HG03196 (cell line): ENCODE results near the gene ZNF583.
A peak's percentile ranks its signal among the peaks of the same experiment; 100 is the strongest.

ENCODE experiments used
- ATAC-seq: cut with Tn5 transposase; IDR thresholded peaks from one replicate; pipeline ENCODE4 v1.9.1; 2021; ENCODE audit not compliant: unreplicated experiment

The ZNF583 gene

GRCh38 chr19:56403764-56404704, at the start of gene ZNF583:
Gene ZNF583 (plus strand): TSS chr19:56404332. CDS start chr19:56407115, 2,783 bp downstream.
- ATAC-seq = peak; percentile 87

- ATAC-seq = no peak
These were observed 48.6 kb upstream of the ZNF583 start for GRCh38 chr19:56355517-56355916.

- ATAC-seq = no peak
These were observed 47.2 kb upstream of the ZNF583 start for GRCh38 chr19:56356944-56357343.

- ATAC-seq = no peak
These were observed 43.3 kb upstream of the ZNF583 start for GRCh38 chr19:56360841-56361240.

- ATAC-seq = no peak
These were observed 36.1 kb upstream of the ZNF583 start for GRCh38 chr19:56367829-56368711.

- ATAC-seq = no peak
These were observed 34.1 kb upstream of the ZNF583 start for GRCh38 chr19:56369886-56370676.

- no peak for ATAC-seq
These were observed 31.9 kb upstream of the ZNF583 start for GRCh38 chr19:56372281-56372680.

GRCh38 chr19:56377105-56377924, 26.8 kb upstream of the ZNF583 start:
- ATAC-seq = no peak

GRCh38 chr19:56383826-56384605, 20.1 kb upstream of the ZNF583 start:
- no peak for ATAC-seq

- peak; percentile 86 for ATAC-seq
These were observed 10.8 kb upstream of the ZNF583 start, which contains the start of gene ZNF582 for GRCh38 chr19:56393119-56394012. Gene ZNF582 (minus strand): TSS chr19:56393534. CDS start chr19:56391752, 1,782 bp downstream.

GRCh38 chr19:56398809-56399208, 5.3 kb upstream of the ZNF583 start:
- ATAC-seq = no peak

GRCh38 chr19:56400485-56400884, 3.6 kb upstream of the ZNF583 start:
- no peak for ATAC-seq

- peak; percentile 16 for ATAC-seq
These were observed 871 bp upstream of the ZNF583 start for GRCh38 chr19:56403261-56403660.

GRCh38 chr19:56404705-56405056, 549 bp downstream of the ZNF583 start:
- peak; percentile 13 for ATAC-seq

GRCh38 chr19:56405062-56405461, 930 bp downstream of the ZNF583 start:
- no peak for ATAC-seq

GRCh38 chr19:56423276-56423984, 19.3 kb downstream of the ZNF583 start:
- no peak for ATAC-seq

- no peak for ATAC-seq
These were observed 19.8 kb downstream of the ZNF583 start for GRCh38 chr19:56423985-56424353.
